ENCODE measurements around the gene FPGS.

DNA sequence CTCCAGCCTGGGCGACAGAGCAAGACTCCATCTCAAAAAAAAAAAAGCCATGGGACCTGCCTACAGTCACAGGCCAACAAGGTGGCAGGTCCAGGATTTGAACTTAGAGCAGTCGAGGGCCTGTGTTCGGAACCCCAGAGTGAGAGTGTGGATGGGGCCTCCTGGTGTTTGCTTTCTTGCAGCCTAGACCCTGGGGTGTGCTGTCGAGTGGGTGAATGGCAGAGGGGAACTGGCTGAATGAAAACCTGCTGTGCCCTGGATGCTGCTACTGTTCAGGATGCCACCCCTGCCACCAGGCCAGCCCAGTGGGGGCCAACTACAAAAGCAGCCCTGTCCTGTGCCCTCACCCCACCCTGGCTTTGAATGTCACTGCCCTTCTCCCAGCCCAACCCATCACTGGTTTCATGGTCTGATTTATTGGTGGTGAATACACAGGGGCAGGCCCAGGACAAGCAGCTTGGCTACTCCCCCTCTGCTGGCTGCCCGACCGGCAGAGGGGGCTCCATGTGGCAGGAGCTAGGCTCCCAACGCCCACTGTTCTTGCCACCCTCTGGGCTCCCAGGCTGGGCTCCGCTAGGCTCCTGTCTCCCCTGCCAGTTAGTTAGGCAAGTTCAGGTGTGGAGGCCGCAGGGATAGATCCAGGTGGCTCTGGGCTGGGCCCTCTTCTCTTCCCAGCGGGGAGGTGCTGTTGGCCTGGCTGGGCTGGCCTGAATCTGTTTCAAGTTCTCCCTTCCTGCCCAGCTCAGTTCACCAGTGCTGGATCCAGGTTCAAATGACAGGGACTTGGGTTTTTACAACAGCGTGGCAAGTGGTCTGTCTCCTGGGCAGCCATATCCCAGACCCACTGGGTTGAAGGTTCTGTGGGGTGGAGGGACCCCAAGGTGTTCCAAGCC lies 12.2 kb downstream of the FPGS start:
- TF ChIP-seq, protein P1, sequence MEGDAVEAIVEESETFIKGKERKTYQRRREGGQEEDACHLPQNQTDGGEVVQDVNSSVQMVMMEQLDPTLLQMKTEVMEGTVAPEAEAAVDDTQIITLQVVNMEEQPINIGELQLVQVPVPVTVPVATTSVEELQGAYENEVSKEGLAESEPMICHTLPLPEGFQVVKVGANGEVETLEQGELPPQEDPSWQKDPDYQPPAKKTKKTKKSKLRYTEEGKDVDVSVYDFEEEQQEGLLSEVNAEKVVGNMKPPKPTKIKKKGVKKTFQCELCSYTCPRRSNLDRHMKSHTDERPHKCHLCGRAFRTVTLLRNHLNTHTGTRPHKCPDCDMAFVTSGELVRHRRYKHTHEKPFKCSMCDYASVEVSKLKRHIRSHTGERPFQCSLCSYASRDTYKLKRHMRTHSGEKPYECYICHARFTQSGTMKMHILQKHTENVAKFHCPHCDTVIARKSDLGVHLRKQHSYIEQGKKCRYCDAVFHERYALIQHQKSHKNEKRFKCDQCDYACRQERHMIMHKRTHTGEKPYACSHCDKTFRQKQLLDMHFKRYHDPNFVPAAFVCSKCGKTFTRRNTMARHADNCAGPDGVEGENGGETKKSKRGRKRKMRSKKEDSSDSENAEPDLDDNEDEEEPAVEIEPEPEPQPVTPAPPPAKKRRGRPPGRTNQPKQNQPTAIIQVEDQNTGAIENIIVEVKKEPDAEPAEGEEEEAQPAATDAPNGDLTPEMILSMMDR (IDR thresholded peaks at IDR 0.05; ENCODE audit: low read depth, low read length, poor library complexity, severe bottlenecking) = no peak
- no peak for TF ChIP-seq EZH2phosphoT487 (IDR thresholded peaks at IDR 0.05; ENCODE audit: borderline replicate concordance, low read length)

Measured in DOHH2 (cell line).